Epithelial cell of esophagus (primary cell): ENCODE measurements around the gene APCDD1L.
"Not testable (repeated sequence)": the region's sequence is repeated elsewhere in the genome, so short reads cannot be mapped to it uniquely, and the experiment has no call there.

Source experiments
- DNase-seq: peaks from one replicate; pipeline ENCODE4 v3.0.0; 2010; ENCODE audit warnings: low read depth
- H3K4me3 ChIP-seq: 2 replicates; pipeline ENCODE4 v1.5.1; 2011; ENCODE audit warnings: mild to moderate bottlenecking, low read length, control low read depth
- CTCF ChIP-seq: IDR thresholded peaks from 2 replicates; pipeline ENCODE4 v1.5.1; 2011; ENCODE audit warnings: low read depth, mild to moderate bottlenecking, low read length, control low read depth, inconsistent platforms; ENCODE audit not compliant: insufficient read depth; ENCODE audit errors: missing control alignments

APCDD1L gene

GRCh38 chr20:58416057-58416456 is 99.1 kb downstream of the APCDD1L start:
- DNase-seq: no peak
- no peak overlapping the region for H3K4me3 ChIP-seq
- no peak for TF ChIP-seq CTCF

DNA sequence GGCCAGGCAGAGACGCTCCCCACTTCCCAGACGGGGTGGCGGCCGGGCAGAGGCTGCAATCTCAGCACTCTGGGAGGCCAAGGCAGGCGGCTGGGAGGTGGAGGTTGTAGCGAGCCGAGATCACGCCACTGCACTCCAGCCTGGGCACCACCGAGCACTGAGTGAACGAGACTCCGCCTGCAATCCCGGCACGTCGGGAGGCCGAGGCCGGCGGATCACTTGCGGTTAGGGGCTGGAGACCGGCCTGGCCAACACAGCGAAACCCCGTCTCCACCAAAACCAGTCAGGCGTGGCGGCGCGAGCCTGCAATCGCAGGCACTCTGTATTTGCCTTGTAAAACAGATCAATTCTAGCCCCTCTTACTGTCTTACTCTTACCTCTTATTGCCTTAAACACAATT is 100.4 kb downstream of the APCDD1L start:
- DNase-seq, H3K4me3 ChIP-seq: not testable (repeated sequence)

- not testable (repeated sequence) for DNase-seq, H3K4me3 ChIP-seq
These were observed 101.0 kb downstream of the APCDD1L start for GRCh38 chr20:58414216-58414615.
